HepG2 (cell line): ENCODE data around the gene TOP2A. TPM values are rescaled to one million over a fixed set of nuclear protein-coding genes. Genes with fewer than 3 reads are reported as not detected.

Experiments used
- AGO1 ChIP-seq: fragments of 200-400 bp; formaldehyde crosslinking; IDR thresholded peaks from 2 replicates; pipeline ENCODE4 v1.6.1; 2017; ENCODE audit warnings: mild to moderate bottlenecking, low read depth, low read length, moderate library complexity; ENCODE audit not compliant: poor library complexity, severe bottlenecking
- ARNTL ChIP-seq: sonication (generic); formaldehyde crosslinking; IDR thresholded peaks from 2 replicates; pipeline ENCODE4 v1.4.0; 2020; ENCODE audit warnings: mild to moderate bottlenecking, missing genetic modification reagents
- DNMT3B ChIP-seq: conservative IDR thresholded peaks from 2 replicates; pipeline ENCODE4 v1.6.1; 2016; ENCODE audit warnings: missing biosample characterization, control low read depth
- FOXM1 ChIP-seq: sonication (generic); formaldehyde crosslinking; IDR thresholded peaks from 2 replicates; pipeline ENCODE4 v1.5.0; 2020; ENCODE audit warnings: missing genetic modification reagents
- GTF3A ChIP-seq: sonication (generic); formaldehyde crosslinking; conservative IDR thresholded peaks from 2 replicates; pipeline ENCODE4 v1.4.0; 2020; ENCODE audit warnings: mild to moderate bottlenecking, missing genetic modification reagents
- HDAC6 ChIP-seq: fragments of 200-600 bp; sonication (generic); IDR thresholded peaks from 2 replicates; pipeline ENCODE4 v1.7.0; 2017; ENCODE audit warnings: mild to moderate bottlenecking, antibody characterized with exemption, low read length, low read depth
- IKZF4 ChIP-seq: sonication (generic); formaldehyde crosslinking; IDR thresholded peaks from 2 replicates; pipeline ENCODE4 v1.5.1; 2020; ENCODE audit warnings: borderline replicate concordance, mild to moderate bottlenecking, low read depth, missing genetic modification reagents; ENCODE audit errors: not compliant biosample characterization
- MBNL3 ChIP-seq: fragments of 250-450 bp; sonication (Bioruptor Pico); conservative IDR thresholded peaks from 2 replicates; pipeline ENCODE4 v1.8.0; 2022; ENCODE audit warnings: mild to moderate bottlenecking, inconsistent platforms
- NBN ChIP-seq: fragments of 450-650 bp; conservative IDR thresholded peaks from 2 replicates; pipeline ENCODE4 v1.6.1; 2017
- NR2C2 ChIP-seq: sonication (generic); formaldehyde crosslinking; IDR thresholded peaks from 2 replicates; pipeline ENCODE4 v1.4.0; 2020; ENCODE audit warnings: missing genetic modification reagents, mild to moderate bottlenecking, moderate library complexity, borderline replicate concordance
- TAF1 ChIP-seq: sonication (generic); formaldehyde crosslinking; IDR thresholded peaks from 2 replicates; pipeline ENCODE4 v1.4.0; 2020; ENCODE audit warnings: missing genetic modification reagents
- TARDBP ChIP-seq: sonication (generic); formaldehyde crosslinking; IDR thresholded peaks from 2 replicates; pipeline ENCODE4 v1.8.0; 2022; ENCODE audit warnings: mild to moderate bottlenecking, missing genetic modification reagents
- TSC22D2 ChIP-seq: sonication (generic); formaldehyde crosslinking; IDR thresholded peaks from 2 replicates; pipeline ENCODE4 v1.5.1; 2020; ENCODE audit warnings: missing genetic modification reagents, mild to moderate bottlenecking, borderline replicate concordance
- ZKSCAN1 ChIP-seq: fragments of 150-350 bp; IDR thresholded peaks from 2 replicates; pipeline ENCODE4 v1.6.1; 2014; ENCODE audit warnings: low read length
- ZNF20 ChIP-seq: sonication (generic); formaldehyde crosslinking; IDR thresholded peaks from 2 replicates; pipeline ENCODE4 v1.4.0; 2020; ENCODE audit warnings: mild to moderate bottlenecking, moderate library complexity, missing genetic modification reagents
- ZNF205 ChIP-seq: IDR thresholded peaks from 2 replicates; pipeline ENCODE4 v1.6.1; 2018; ENCODE audit warnings: missing biosample characterization, missing genetic modification reagents
- ZNF207 ChIP-seq: fragments of 450-650 bp; IDR thresholded peaks from 2 replicates; pipeline ENCODE4 v1.6.1; 2016; ENCODE audit warnings: antibody characterized with exemption, borderline replicate concordance
- ZNF234 ChIP-seq: sonication (generic); formaldehyde crosslinking; conservative IDR thresholded peaks from 2 replicates; pipeline ENCODE4 v1.5.1; 2020; ENCODE audit warnings: mild to moderate bottlenecking, missing genetic modification reagents
- ZNF337 ChIP-seq: sonication (generic); formaldehyde crosslinking; IDR thresholded peaks from 2 replicates; pipeline ENCODE4 v1.5.1; 2020; ENCODE audit warnings: missing genetic modification reagents, low read depth, mild to moderate bottlenecking, borderline replicate concordance
- ZNF547 ChIP-seq: sonication (generic); formaldehyde crosslinking; IDR thresholded peaks from 2 replicates; pipeline ENCODE4 v1.5.1; 2020; ENCODE audit warnings: mild to moderate bottlenecking, missing genetic modification reagents
- ZNF572 ChIP-seq: sonication (generic); formaldehyde crosslinking; IDR thresholded peaks from 2 replicates; pipeline ENCODE4 v1.5.1; 2020; ENCODE audit warnings: mild to moderate bottlenecking, missing genetic modification reagents
- ZNF615 ChIP-seq: sonication (generic); formaldehyde crosslinking; IDR thresholded peaks from 2 replicates; pipeline ENCODE4 v1.5.0; 2020; ENCODE audit warnings: mild to moderate bottlenecking, missing genetic modification reagents, borderline replicate concordance
- ZNF644 ChIP-seq: IDR thresholded peaks from 2 replicates; pipeline ENCODE4 v1.6.1; 2016; ENCODE audit warnings: low read depth
- ZNF841 ChIP-seq: sonication (generic); formaldehyde crosslinking; IDR thresholded peaks from 2 replicates; pipeline ENCODE4 v1.8.1; 2023; ENCODE audit warnings: missing genetic modification reagents, borderline replicate concordance
- ZNF850 ChIP-seq: sonication (generic); formaldehyde crosslinking; conservative IDR thresholded peaks from 2 replicates; pipeline ENCODE4 v1.9.0; 2021; ENCODE audit warnings: mild to moderate bottlenecking, missing genetic modification reagents
- ZNF883 ChIP-seq: sonication (generic); formaldehyde crosslinking; IDR thresholded peaks from 2 replicates; pipeline ENCODE4 v1.5.1; 2020; ENCODE audit warnings: mild to moderate bottlenecking, missing genetic modification reagents; ENCODE audit errors: not compliant biosample characterization
- ZSCAN30 ChIP-seq: sonication (generic); formaldehyde crosslinking; IDR thresholded peaks from 2 replicates; pipeline ENCODE4 v1.5.0; 2020; ENCODE audit warnings: mild to moderate bottlenecking, missing genetic modification reagents
- polyA plus RNA-seq, 8 experiments: library from polyadenylated mRNA; depleted of rRNA in 3 of 8; stranded (reverse) in 7 of 8; unstranded in 1 of 8; fragments of >200 nt; fragmentation: Illumina TruSeq in 4 of 8; extraction: Trizol in 4 of 8; gene quantifications; 2 replicates each; pipeline versions ENCODE4 v1.2.1 to v1.2.3, GENCODE V29; 2011 to 2016; ENCODE audit warnings: low read depth in 4 of 8, missing spikeins in 1 of 8, mixed read lengths in 1 of 8; ENCODE audit not compliant: insufficient read depth in 1 of 8
- total RNA-seq, 5 experiments: library from RNA; depleted of rRNA; stranded (reverse); fragments of >200 nt; fragmentation: Illumina TruSeq; extraction: Trizol; gene quantifications; 2 replicates each; pipeline ENCODE4 v1.2.3, GENCODE V29; 2016; ENCODE audit warnings: low read depth in 1 of 5
- TF ChIP-seq, protein P1 (sequence below): sonication (generic); formaldehyde crosslinking; IDR thresholded peaks from 2 replicates; pipeline ENCODE4 v1.5.1; 2020; ENCODE audit warnings: missing genetic modification reagents, mild to moderate bottlenecking, borderline replicate concordance
- TF ChIP-seq, protein P2 (sequence below): sonication (generic); formaldehyde crosslinking; IDR thresholded peaks from 2 replicates; pipeline ENCODE4 v1.8.0; 2022; ENCODE audit warnings: mild to moderate bottlenecking, missing genetic modification reagents; ENCODE audit not compliant: insufficient replicate concordance

Gene TOP2A
- total and polyA plus RNA-seq, 2 of the 13 experiments (the other 11 are each of a cell fraction or from before 2014, with no cell fraction given) = 108 to 327 TPM

DNA sequence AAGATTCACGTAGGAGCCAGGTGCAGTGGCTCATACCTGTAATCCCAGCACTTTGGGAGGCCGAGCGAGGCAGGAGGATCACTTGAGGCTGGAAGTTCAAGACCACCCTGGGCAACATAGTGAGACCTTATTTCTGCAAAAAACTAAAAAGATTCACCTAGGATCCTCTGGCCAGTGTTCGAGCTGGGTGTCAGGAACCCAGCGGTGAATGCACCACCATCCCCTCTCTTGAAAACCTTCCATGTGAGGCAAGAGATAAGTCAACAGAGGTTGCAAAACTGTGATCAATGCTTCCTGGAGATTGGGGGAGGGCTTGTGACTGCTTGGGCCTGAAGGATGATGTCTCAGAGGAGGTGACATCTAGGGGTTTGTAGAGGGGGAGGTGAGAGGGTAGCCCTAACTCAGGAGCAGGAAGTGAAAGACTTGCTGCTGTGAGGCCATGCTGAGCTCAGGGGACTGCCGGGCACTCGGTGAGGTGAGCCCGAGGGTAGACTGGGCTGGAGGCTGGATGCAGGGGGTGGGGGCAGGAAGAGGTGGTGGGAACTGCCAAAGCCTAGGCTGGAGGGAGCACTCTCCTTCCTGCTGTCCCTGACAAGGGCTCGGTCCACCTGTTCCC is 64.8 kb downstream of the TOP2A start (continued):
- TF ChIP-seq ARNTL (CRISPR knock-in tag) (peak; percentile 94), IKZF4 (CRISPR knock-in tag) (peak; percentile 20), ZNF615 (CRISPR knock-in tag) (peak; percentile 59; the same call in 1 of the 2 replicates), ZSCAN30 (no peak), ZNF841 (no peak), HDAC6 (no peak), DNMT3B (CRISPR knock-in tag) (0 out of 2 replicates have a peak, but pooled peaks have one; percentile 88), TARDBP (CRISPR knock-in tag) (peak; percentile 94; the same call in 1 of the 2 replicates), TAF1 (CRISPR knock-in tag) (no peak), ZNF20 (CRISPR knock-in tag) (no peak), ZNF205 (CRISPR knock-in tag) (peak; percentile 95), NBN (no peak), MBNL3 (CRISPR knock-in tag) (no peak), ZNF572 (peak; percentile 76), NR2C2 (CRISPR knock-in tag) (peak; percentile 82), ZNF644 (CRISPR knock-in tag) (peak; percentile 95), ZNF850 (no peak), TSC22D2 (no peak), AGO1 (no peak), GTF3A (no peak), ZKSCAN1 (no peak), ZNF207 (no peak), FOXM1 (CRISPR knock-in tag) (no peak), ZNF547 (CRISPR knock-in tag) (peak; percentile 40; the same call in 1 of the 2 replicates), ZNF337 (CRISPR knock-in tag) (no peak), ZNF234 (CRISPR knock-in tag) (no peak), ZNF883 (CRISPR knock-in tag) (no peak)
- TF ChIP-seq, protein P1, sequence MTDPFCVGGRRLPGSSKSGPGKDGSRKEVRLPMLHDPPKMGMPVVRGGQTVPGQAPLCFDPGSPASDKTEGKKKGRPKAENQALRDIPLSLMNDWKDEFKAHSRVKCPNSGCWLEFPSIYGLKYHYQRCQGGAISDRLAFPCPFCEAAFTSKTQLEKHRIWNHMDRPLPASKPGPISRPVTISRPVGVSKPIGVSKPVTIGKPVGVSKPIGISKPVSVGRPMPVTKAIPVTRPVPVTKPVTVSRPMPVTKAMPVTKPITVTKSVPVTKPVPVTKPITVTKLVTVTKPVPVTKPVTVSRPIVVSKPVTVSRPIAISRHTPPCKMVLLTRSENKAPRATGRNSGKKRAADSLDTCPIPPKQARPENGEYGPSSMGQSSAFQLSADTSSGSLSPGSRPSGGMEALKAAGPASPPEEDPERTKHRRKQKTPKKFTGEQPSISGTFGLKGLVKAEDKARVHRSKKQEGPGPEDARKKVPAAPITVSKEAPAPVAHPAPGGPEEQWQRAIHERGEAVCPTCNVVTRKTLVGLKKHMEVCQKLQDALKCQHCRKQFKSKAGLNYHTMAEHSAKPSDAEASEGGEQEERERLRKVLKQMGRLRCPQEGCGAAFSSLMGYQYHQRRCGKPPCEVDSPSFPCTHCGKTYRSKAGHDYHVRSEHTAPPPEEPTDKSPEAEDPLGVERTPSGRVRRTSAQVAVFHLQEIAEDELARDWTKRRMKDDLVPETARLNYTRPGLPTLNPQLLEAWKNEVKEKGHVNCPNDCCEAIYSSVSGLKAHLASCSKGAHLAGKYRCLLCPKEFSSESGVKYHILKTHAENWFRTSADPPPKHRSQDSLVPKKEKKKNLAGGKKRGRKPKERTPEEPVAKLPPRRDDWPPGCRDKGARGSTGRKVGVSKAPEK (CRISPR knock-in tag) = no peak; the same call in 1 of the 2 replicates
- TF ChIP-seq, protein P2, sequence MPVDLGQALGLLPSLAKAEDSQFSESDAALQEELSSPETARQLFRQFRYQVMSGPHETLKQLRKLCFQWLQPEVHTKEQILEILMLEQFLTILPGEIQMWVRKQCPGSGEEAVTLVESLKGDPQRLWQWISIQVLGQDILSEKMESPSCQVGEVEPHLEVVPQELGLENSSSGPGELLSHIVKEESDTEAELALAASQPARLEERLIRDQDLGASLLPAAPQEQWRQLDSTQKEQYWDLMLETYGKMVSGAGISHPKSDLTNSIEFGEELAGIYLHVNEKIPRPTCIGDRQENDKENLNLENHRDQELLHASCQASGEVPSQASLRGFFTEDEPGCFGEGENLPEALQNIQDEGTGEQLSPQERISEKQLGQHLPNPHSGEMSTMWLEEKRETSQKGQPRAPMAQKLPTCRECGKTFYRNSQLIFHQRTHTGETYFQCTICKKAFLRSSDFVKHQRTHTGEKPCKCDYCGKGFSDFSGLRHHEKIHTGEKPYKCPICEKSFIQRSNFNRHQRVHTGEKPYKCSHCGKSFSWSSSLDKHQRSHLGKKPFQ = peak; percentile 66
